Measurements from ENCODE around the gene CUBN. TPM values are rescaled to one million over a fixed set of nuclear protein-coding genes. Genes with fewer than 3 reads are reported as not detected.

Gene CUBN
- total RNA-seq, 1 donor from 2014 or later, result 2.7 TPM

GRCh38 chr10:16968416-16969041 is 161.1 kb downstream of the CUBN start:
- Histone ChIP-seq H3K4me3 (ENCODE audit: insufficient read depth, low read depth, low read length) (peak overlapping the region; percentile 6), H3K36me3 (ENCODE audit: insufficient read depth, low read length) (no peaks in the 10 kb centered on the region), H3K9ac (ENCODE audit: low read length) (peak overlapping the region; percentile 81), H4K20me1 (ENCODE audit: insufficient read depth, low read length) (no peaks in the 10 kb centered on the region), H3K4me2 (ENCODE audit: low read length) (peak overlapping the region; percentile 76), H3K9me3 (ENCODE audit: insufficient read depth, low read depth, low read length) (no peaks in the 10 kb centered on the region), H3K27ac (ENCODE audit: low read depth, low read length) (peak overlapping the region; percentile 97), H3K79me2 (ENCODE audit: insufficient read depth, low read length) (no peaks in the 10 kb centered on the region), H3K4me1 (ENCODE audit: insufficient read depth, low read length) (peaks cover 37% of the 10 kb centered on the region), H3K27me3 (ENCODE audit: insufficient read depth, low read length) (no peaks in the 10 kb centered on the region), H2AFZ (ENCODE audit: low read depth, low read length) (peak overlapping the region; percentile 41)
- no peaks in the 10 kb centered on the region for H3K9me3 Mint-ChIP-seq (ENCODE audit: unreplicated experiment)
- FAIRE-seq (peak; percentile 97), DNase-seq (ENCODE audit: low read depth) (peak; percentile 92)
- peak overlapping the region; percentile 99 for H3K27ac Mint-ChIP-seq (ENCODE audit: unreplicated experiment)
- peaks cover 45% of the 10 kb centered on the region for H3K4me1 Mint-ChIP-seq (ENCODE audit: low read depth, unreplicated experiment)
- no peak overlapping the region for H3K4me3 Mint-ChIP-seq (ENCODE audit: unreplicated experiment)
- no peaks in the 10 kb centered on the region for H3K36me3 Mint-ChIP-seq (ENCODE audit: low read depth, unreplicated experiment)
- TF ChIP-seq CTCF (IDR thresholded peaks at IDR 0.05; ENCODE audit: insufficient read depth, low read depth, low read length), result no peak
- TF ChIP-seq EZH2 (IDR thresholded peaks at IDR 0.05; ENCODE audit: insufficient read depth, low read length), result no peak
- no peaks in the 10 kb centered on the region for H3K27me3 Mint-ChIP-seq (ENCODE audit: low read depth, unreplicated experiment)

GRCh38 chr10:16967866-16968415 is 161.7 kb downstream of the CUBN start:
- Histone ChIP-seq H3K4me3 (ENCODE audit: insufficient read depth, low read depth, low read length) (peak overlapping the region; percentile 6), H3K4me1 (ENCODE audit: insufficient read depth, low read length) (peaks cover 37% of the 10 kb centered on the region), H4K20me1 (ENCODE audit: insufficient read depth, low read length) (no peaks in the 10 kb centered on the region), H3K9ac (ENCODE audit: low read length) (peak overlapping the region; percentile 81), H3K36me3 (ENCODE audit: insufficient read depth, low read length) (no peaks in the 10 kb centered on the region), H3K9me3 (ENCODE audit: insufficient read depth, low read depth, low read length) (no peaks in the 10 kb centered on the region), H3K27ac (ENCODE audit: low read depth, low read length) (peak overlapping the region; percentile 97), H2AFZ (ENCODE audit: low read depth, low read length) (peak overlapping the region; percentile 2), H3K27me3 (ENCODE audit: insufficient read depth, low read length) (no peaks in the 10 kb centered on the region), H3K4me2 (ENCODE audit: low read length) (peak overlapping the region; percentile 76), H3K79me2 (ENCODE audit: insufficient read depth, low read length) (no peaks in the 10 kb centered on the region)
- no peaks in the 10 kb centered on the region for H3K27me3 Mint-ChIP-seq (ENCODE audit: low read depth, unreplicated experiment)
- TF ChIP-seq CTCF (IDR thresholded peaks at IDR 0.05; ENCODE audit: insufficient read depth, low read depth, low read length) (no peak), EZH2 (IDR thresholded peaks at IDR 0.05; ENCODE audit: insufficient read depth, low read length) (no peak)
- peaks cover 45% of the 10 kb centered on the region for H3K4me1 Mint-ChIP-seq (ENCODE audit: low read depth, unreplicated experiment)
- H3K36me3 Mint-ChIP-seq (ENCODE audit: low read depth, unreplicated experiment), result no peaks in the 10 kb centered on the region
- peak overlapping the region; percentile 18 for H3K4me3 Mint-ChIP-seq (ENCODE audit: unreplicated experiment)
- DNase-seq (ENCODE audit: low read depth), result no peak
- H3K9me3 Mint-ChIP-seq (ENCODE audit: unreplicated experiment), result no peaks in the 10 kb centered on the region
- FAIRE-seq, result no peak
- peak overlapping the region; percentile 99 for H3K27ac Mint-ChIP-seq (ENCODE audit: unreplicated experiment)

Data from astrocyte (in vitro differentiated cells and primary cell).